NT2/D1 (cell line): Measurements from ENCODE around the gene BAD.

ENCODE experiments used
- SUZ12 ChIP-seq: IDR thresholded peaks from 2 replicates; pipeline ENCODE4 v1.6.1; 2011; ENCODE audit not compliant: insufficient read length, insufficient read depth; ENCODE audit errors: extremely low read depth
- YY1 ChIP-seq: IDR thresholded peaks from 2 replicates; pipeline ENCODE4 v1.6.1; 2011; ENCODE audit not compliant: insufficient read length, insufficient read depth
- ZNF274 ChIP-seq: IDR thresholded peaks from 2 replicates; pipeline ENCODE4 v1.6.1; 2011; ENCODE audit warnings: mild to moderate bottlenecking, low read depth, low read length

- no peak for TF ChIP-seq SUZ12
- no peak for TF ChIP-seq YY1
- no peak for TF ChIP-seq ZNF274
Measured at GRCh38 chr11:64278576-64279190, 5.8 kb downstream of the BAD start.
